Heart left ventricle (tissue), 13 donors: Measurements from ENCODE around the gene UBASH3A.

Experiments used
- CTCF ChIP-seq, 12 donors: fragments of 200-600 bp; sonication (generic) in 4 of 12; IDR thresholded peaks; one replicate each; pipeline versions ENCODE4 v1.5.0 to v1.8.0; 2018 to 2022; ENCODE audit warnings: antibody characterized with exemption in 12 of 12, mild to moderate bottlenecking in 5 of 12
- POLR2A ChIP-seq, 2 donors: fragments of 450-650 bp; IDR thresholded peaks; one replicate each; pipeline ENCODE4 v1.6.1; 2017; ENCODE audit warnings: antibody characterized with exemption in 2 of 2, mild to moderate bottlenecking in 2 of 2, moderate library complexity in 2 of 2
- donor health status: ischemic (EF 13 %, LVEDD 7.1; RV severe dilation, severe dysfunction).
- donor health status: DM: no; HTN: yes; CAD: no.
- donor health status: DM: no; HTN: no; CAD: no.
- donor health status: ischemic (EF 25% LVEDD 6.9; RV normal size, moderate dysfunction).
- donor health status: ischemic (EF 25% LVEDD 5.7; RV mildly dilated, moderate dysfunction).
- donor health status: ischemic (EF 35%, LVEDD 5.7; RV mildly dilated, moderate dysfunction).
- donor health status: nonischemic (EF 11% LVEDD 7.7; RV severe dilation, severe dysfunction).
- donor health status: DM: yes; HTN: yes; CAD: no.
- donor health status: PGD.
- donor health status: ischemic (EF 29% LVEDD 5.4; RV normal size, mild dysfunction).
- donor health status: nonischemic (EF 23%, LVEDD 6.1; RV moderate dilation, normal function).

GRCh38 chr21:42432695-42433094 lies 29.0 kb downstream of the UBASH3A start:
- TF ChIP-seq CTCF (IDR thresholded peaks at IDR 0.05): no peak
- no peak for TF ChIP-seq POLR2A (IDR thresholded peaks at IDR 0.05)
